ENCODE results near the gene CHCHD6.

- TF ChIP-seq CTCF (conservative IDR thresholded peaks at IDR 0.05; ENCODE audit: low read depth, low read length) (no peak), POLR2A (IDR thresholded peaks at IDR 0.05; ENCODE audit: low read depth, low read length) (no peak), RAD21 (IDR thresholded peaks at IDR 0.05; ENCODE audit: low read length) (no peak), MAFK (IDR thresholded peaks at IDR 0.05; ENCODE audit: low read depth, low read length) (no peak), NFE2L2 (IDR thresholded peaks at IDR 0.05; ENCODE audit: low read depth, low read length) (no peak), FOS (IDR thresholded peaks at IDR 0.05; ENCODE audit: low read depth, low read length) (no peak), MAZ (IDR thresholded peaks at IDR 0.05; ENCODE audit: borderline replicate concordance, low read depth, low read length) (no peak), RFX5 (IDR thresholded peaks at IDR 0.05; ENCODE audit: low read depth, low read length) (no peak), CEBPB (IDR thresholded peaks at IDR 0.05; ENCODE audit: low read depth, low read length) (no peak), BHLHE40 (IDR thresholded peaks at IDR 0.05; ENCODE audit: low read depth, low read length) (no peak), ELK1 (IDR thresholded peaks at IDR 0.05; ENCODE audit: borderline replicate concordance, low read depth, low read length) (no peak), CHD1 (IDR thresholded peaks at IDR 0.05; ENCODE audit: low read depth, low read length) (no peak), SMC3 (IDR thresholded peaks at IDR 0.05; ENCODE audit: low read depth, low read length) (no peak)
Observed at GRCh38 chr3:126743781-126744180, 39.7 kb downstream of the CHCHD6 start.

All from IMR-90 (cell line).